ENCODE data around the gene DAAM1.

Gene DAAM1

DNA sequence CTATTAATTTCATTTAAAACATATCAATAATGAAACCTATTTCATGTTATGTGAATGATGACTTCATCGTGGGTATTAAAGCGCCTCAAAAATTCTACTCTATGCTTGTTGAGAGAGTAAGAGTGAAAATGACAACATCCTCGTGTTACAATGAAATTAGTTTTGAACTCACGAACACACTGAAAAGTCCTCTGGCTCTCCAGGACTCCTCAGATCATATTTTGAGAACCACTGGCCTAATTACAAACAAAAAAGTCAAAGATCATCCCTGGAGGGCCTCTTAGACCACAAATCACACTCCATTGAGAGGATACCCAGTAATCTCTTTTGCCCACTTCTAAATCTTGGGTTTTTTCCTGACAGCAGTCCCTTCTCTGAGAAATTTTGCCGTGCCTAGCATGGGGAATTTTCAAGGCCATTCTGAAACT is 19.1 kb downstream of the DAAM1 start:
- Histone ChIP-seq H3K4me1 (peaks cover 0 to 7% (median under 1%) of the 10 kb centered on the region in 10 experiments; a peak in 4 of 20 replicates), H4K20me1 (peaks cover 0 to 20% (median 0%) of the 10 kb centered on the region in 11 experiments; a peak in 3 of 22 replicates), H3K27me3 (no peaks in the 10 kb centered on the region), H3K27ac (no peak overlapping the region), H3K9ac (no peak overlapping the region), H3K4me2 (no peak overlapping the region), H3K4me3 (no peak overlapping the region), H3K9me3 (replicated peaks in 1 of 11) (no peaks in the 10 kb centered on the region), H3K36me3 (0 out of 22 replicates have a peak, but pooled peaks cover 0 to 4% (median 0%) of the 10 kb centered on the region in 11 experiments)
- TF ChIP-seq Cebpa-rat (IDR thresholded peaks at IDR 0.05) = no peak

DNA sequence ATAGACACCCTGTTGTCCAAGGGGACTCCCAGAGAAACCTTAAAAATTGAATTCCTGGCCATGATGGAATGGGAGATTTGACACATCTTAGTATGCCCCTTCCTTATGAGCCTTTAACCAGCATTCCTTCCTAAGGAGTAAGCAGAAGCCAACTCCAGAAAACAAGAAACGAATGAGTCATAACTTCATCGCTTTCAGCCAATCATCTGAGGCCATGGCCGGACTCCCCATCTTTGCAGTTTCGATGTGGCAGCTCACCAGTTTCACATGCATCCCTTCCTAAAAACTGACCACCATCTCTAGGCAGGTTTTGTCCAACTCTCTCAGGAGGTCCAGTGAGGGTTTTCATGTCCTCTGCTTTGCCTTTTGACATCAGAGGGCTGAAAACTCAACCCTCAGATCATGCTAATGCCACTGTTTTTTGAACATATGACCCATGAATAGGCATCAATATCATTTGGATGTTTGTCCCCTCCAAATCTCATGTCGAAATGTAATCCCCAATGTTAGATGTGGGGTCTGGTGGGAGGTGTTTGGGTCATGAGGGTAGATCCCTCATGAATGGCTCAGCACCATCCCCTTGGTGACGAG is 19.9 kb downstream of the DAAM1 start:
- no peak for TF ChIP-seq Cebpa-rat (IDR thresholded peaks at IDR 0.05)
- no peak overlapping the region for H3K4me2 ChIP-seq
- H3K27ac ChIP-seq = no peak overlapping the region
- no peaks in the 10 kb centered on the region for H3K9me3 ChIP-seq (replicated peaks in 1 of 11)
- no peak overlapping the region for H3K9ac ChIP-seq
- H4K20me1 ChIP-seq = peaks cover 0 to 16% (median 0%) of the 10 kb centered on the region in 11 experiments; a peak in 3 of 22 replicates
- 0 out of 22 replicates have a peak, but pooled peaks cover 0 to 4% (median 0%) of the 10 kb centered on the region in 11 experiments for H3K36me3 ChIP-seq
- peaks cover 0 to 12% (median 6%) of the 10 kb centered on the region in 10 experiments; a peak in 9 of 20 replicates for H3K4me1 ChIP-seq
- H3K27me3 ChIP-seq = no peaks in the 10 kb centered on the region
- H3K4me3 ChIP-seq = no peak overlapping the region

- Histone ChIP-seq H3K4me2 (no peak overlapping the region), H3K27me3 (no peaks in the 10 kb centered on the region), H3K27ac (no peak overlapping the region), H3K4me3 (no peak overlapping the region), H3K36me3 (0 out of 22 replicates have a peak, but pooled peaks cover 0 to 4% (median 0%) of the 10 kb centered on the region in 11 experiments), H3K4me1 (peaks cover 0 to 15% (median 7%) of the 10 kb centered on the region in 10 experiments; a peak in 9 of 20 replicates), H3K9ac (no peak overlapping the region), H4K20me1 (peaks cover 0 to 13% (median 0%) of the 10 kb centered on the region in 11 experiments; a peak in 3 of 22 replicates), H3K9me3 (replicated peaks in 1 of 11) (peaks cover 0 to 3% (median 0%) of the 10 kb centered on the region in 11 experiments; a peak in 2 of 22 replicates)
- TF ChIP-seq Cebpa-rat (IDR thresholded peaks at IDR 0.05) = no peak
Measured at GRCh38 chr14:59208954-59209353, 20.5 kb downstream of the DAAM1 start.

GRCh38 chr14:59210621-59211020 is 22.2 kb downstream of the DAAM1 start:
- Histone ChIP-seq H3K9me3 (replicated peaks in 1 of 11) (peaks cover 0 to 9% (median 0%) of the 10 kb centered on the region in 11 experiments; a peak in 3 of 22 replicates), H3K4me2 (no peak overlapping the region), H3K36me3 (peaks cover 0 to 4% (median 0%) of the 10 kb centered on the region in 11 experiments; a peak in 1 of 22 replicates), H3K27me3 (no peaks in the 10 kb centered on the region), H3K4me1 (peaks cover 0 to 15% (median 7%) of the 10 kb centered on the region in 10 experiments; a peak in 9 of 20 replicates), H3K9ac (no peak overlapping the region), H3K4me3 (no peak overlapping the region), H3K27ac (no peak overlapping the region), H4K20me1 (peaks cover 0 to 17% (median 0%) of the 10 kb centered on the region in 11 experiments; a peak in 3 of 22 replicates)
- TF ChIP-seq Cebpa-rat (IDR thresholded peaks at IDR 0.05) = no peak

DNA sequence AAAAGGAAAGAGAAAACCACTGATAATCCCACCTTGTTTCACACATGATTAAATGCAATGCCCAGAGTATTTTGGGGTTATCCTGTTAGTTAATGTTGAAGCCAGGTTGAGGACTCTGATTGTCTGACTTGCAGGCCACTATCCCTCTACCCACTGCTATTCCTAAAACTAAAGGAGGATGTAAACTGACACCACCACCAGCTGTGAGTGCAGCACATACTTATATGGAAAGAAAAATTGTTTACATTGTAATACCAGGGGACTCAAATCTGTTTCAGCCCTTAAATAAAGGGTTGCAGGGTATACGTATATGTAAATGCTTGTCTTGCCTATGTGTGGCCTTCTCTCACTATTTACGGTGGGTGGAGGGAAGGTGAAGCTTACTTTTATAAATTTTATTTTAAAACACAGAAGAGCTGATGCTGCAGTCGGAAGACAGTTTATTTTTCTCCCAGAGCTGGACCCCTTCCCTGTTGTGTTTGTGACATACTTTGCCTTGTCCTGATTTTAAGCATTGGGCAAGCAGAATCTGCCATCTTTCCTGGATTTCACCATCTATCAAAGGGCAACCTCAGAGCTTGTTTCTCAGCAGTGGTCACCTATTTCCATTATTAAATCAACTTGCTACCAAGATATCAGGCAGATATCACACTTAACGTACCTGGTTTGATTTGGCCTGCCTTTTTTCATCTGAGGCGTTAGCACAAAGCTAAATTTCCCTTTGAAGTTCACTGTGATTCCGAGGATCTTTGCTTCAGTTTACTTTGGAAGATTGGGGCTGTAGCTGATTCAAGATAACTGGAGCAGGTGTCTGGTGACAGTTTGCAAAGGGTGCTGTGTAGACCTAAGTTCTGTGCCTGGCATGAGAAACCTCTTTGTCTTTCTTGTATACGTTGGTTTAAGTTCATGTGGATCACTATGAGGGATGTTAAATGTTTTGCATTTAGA is 25.2 kb downstream of the DAAM1 start:
- H3K9ac ChIP-seq = no peak overlapping the region
- no peaks in the 10 kb centered on the region; a peak in 1 of 22 replicates for H3K36me3 ChIP-seq
- TF ChIP-seq Cebpa-rat (IDR thresholded peaks at IDR 0.05) = no peak
- H3K4me1 ChIP-seq = peaks cover 0 to 15% (median 7%) of the 10 kb centered on the region in 10 experiments; a peak in 9 of 20 replicates
- peaks cover 0 to 28% (median 0%) of the 10 kb centered on the region in 11 experiments; a peak in 3 of 22 replicates for H4K20me1 ChIP-seq
- H3K4me3 ChIP-seq = no peak overlapping the region
- no peaks in the 10 kb centered on the region for H3K27me3 ChIP-seq
- peak overlapping the region in 5 of 11 experiments; percentile 4 to 26 (median 10); a peak in 5 of 22 replicates for H3K4me2 ChIP-seq
- H3K9me3 ChIP-seq (replicated peaks in 1 of 11) = peaks cover 0 to 9% (median 0%) of the 10 kb centered on the region in 11 experiments; a peak in 3 of 22 replicates
- no peak overlapping the region for H3K27ac ChIP-seq

DNA sequence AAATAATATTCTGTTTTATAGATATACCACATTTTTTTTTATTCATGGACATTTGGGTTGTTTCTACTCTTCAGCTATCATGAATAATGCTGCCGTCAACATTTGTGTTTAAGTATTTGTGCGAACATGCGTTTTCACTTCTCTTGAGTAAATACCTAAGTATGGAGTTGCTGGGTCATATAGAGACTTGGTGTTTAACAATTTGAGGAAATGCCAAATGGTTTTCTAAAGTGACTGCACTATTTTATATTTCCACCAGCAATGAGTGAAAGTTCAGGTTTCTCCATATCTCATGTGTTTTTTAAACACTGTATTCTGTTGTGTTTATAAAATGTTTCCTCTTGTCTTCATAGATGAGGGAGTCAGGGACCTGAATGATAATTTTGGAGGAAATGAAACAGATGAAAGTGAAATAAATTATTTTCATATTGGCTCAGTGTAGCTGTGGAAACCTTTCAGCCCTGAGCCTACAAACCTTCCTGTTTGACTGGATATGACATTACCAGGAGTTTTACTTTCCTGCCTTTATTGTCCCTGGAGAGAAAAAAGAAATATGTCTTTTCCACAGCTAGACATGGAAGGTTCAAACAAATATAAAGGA is 26.3 kb downstream of the DAAM1 start:
- Histone ChIP-seq H4K20me1 (peaks cover 0 to 26% (median 0%) of the 10 kb centered on the region in 11 experiments; a peak in 3 of 22 replicates), H3K4me3 (no peak overlapping the region)
- no peak for TF ChIP-seq Cebpa-rat (IDR thresholded peaks at IDR 0.05)

DNA sequence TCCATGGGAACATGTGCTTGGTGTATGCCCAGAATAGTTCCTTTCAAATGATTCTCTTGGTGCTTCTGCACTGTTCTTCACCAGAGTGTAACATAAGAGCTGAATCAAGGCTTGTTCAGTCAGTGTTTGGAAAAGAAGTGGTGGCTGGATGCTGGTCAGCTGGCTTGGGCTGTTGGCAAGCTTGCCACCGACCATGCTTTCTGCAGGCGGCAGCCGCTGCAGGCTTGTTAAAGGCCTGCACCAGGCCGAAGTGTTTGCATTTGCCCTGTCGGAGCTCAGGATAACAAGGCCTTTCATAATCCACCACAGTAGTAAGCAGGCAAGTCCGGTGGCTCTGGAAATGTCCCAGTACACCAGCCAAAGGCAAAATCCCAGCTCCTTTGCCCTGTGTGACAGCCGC is 26.9 kb downstream of the DAAM1 start:
- Histone ChIP-seq H3K4me1 (peaks cover 0 to 15% (median 7%) of the 10 kb centered on the region in 10 experiments; a peak in 9 of 20 replicates), H3K27ac (no peak overlapping the region), H3K4me2 (no peak overlapping the region), H3K36me3 (no peaks in the 10 kb centered on the region; a peak in 1 of 22 replicates), H4K20me1 (peaks cover 0 to 31% (median 0%) of the 10 kb centered on the region in 11 experiments; a peak in 3 of 22 replicates), H3K4me3 (no peak overlapping the region), H3K9ac (no peak overlapping the region), H3K9me3 (replicated peaks in 1 of 11) (peaks cover 0 to 10% (median 0%) of the 10 kb centered on the region in 11 experiments; a peak in 3 of 22 replicates), H3K27me3 (no peaks in the 10 kb centered on the region)
- TF ChIP-seq Cebpa-rat (IDR thresholded peaks at IDR 0.05) = no peak

More for the DNA sequence above, 26.3 kb downstream of the DAAM1 start:
- H3K4me1 ChIP-seq = peaks cover 0 to 15% (median 7%) of the 10 kb centered on the region in 10 experiments; a peak in 9 of 20 replicates
- no peaks in the 10 kb centered on the region; a peak in 1 of 22 replicates for H3K36me3 ChIP-seq
- H3K4me2 ChIP-seq = no peak overlapping the region
- no peak overlapping the region for H3K27ac ChIP-seq
- H3K9me3 ChIP-seq (replicated peaks in 1 of 11) = peaks cover 0 to 9% (median 0%) of the 10 kb centered on the region in 11 experiments; a peak in 3 of 22 replicates
- no peaks in the 10 kb centered on the region for H3K27me3 ChIP-seq
- H3K9ac ChIP-seq = no peak overlapping the region

GRCh38 chr14:59215757-59216156 is 27.3 kb downstream of the DAAM1 start:
- Histone ChIP-seq H3K4me2 (no peak overlapping the region), H3K4me1 (peaks cover 0 to 15% (median 7%) of the 10 kb centered on the region in 10 experiments; a peak in 9 of 20 replicates), H3K4me3 (no peak overlapping the region), H4K20me1 (peaks cover 0 to 34% (median 0%) of the 10 kb centered on the region in 11 experiments; a peak in 3 of 22 replicates), H3K9me3 (replicated peaks in 1 of 11) (peaks cover 0 to 13% (median 0%) of the 10 kb centered on the region in 11 experiments; a peak in 3 of 22 replicates), H3K9ac (no peak overlapping the region), H3K27ac (no peak overlapping the region), H3K27me3 (no peaks in the 10 kb centered on the region), H3K36me3 (no peaks in the 10 kb centered on the region; a peak in 1 of 22 replicates)
- no peak for TF ChIP-seq Cebpa-rat (IDR thresholded peaks at IDR 0.05)
